Ishikawa (cell line): ENCODE data around the gene CDV3.

Experiments used
- CEBPB ChIP-seq: IDR thresholded peaks from 2 replicates; pipeline ENCODE4 v1.6.1; 2012
- CREB1 ChIP-seq: IDR thresholded peaks from 2 replicates; pipeline ENCODE4 v1.6.1; 2012; ENCODE audit warnings: low read depth
- EGR1 ChIP-seq: IDR thresholded peaks from 2 replicates; pipeline ENCODE4 v1.6.1; 2012
- EP300 ChIP-seq: IDR thresholded peaks from 2 replicates; pipeline ENCODE4 v1.6.1; 2012; ENCODE audit warnings: borderline replicate concordance
- FOXM1 ChIP-seq: IDR thresholded peaks from 2 replicates; pipeline ENCODE4 v1.6.1; 2012; ENCODE audit warnings: low read depth, borderline replicate concordance
- NFIC ChIP-seq: IDR thresholded peaks from 2 replicates; pipeline ENCODE4 v1.6.1; 2012
- RAD21 ChIP-seq: IDR thresholded peaks from 2 replicates; pipeline ENCODE4 v1.6.1; 2012; ENCODE audit warnings: low read depth
- REST ChIP-seq: IDR thresholded peaks from 2 replicates; pipeline ENCODE4 v1.6.1; 2012; ENCODE audit warnings: low read depth, mild to moderate bottlenecking
- TAF1 ChIP-seq: IDR thresholded peaks from 2 replicates; pipeline ENCODE4 v1.6.1; 2012; ENCODE audit warnings: low read depth, mild to moderate bottlenecking
- TCF12 ChIP-seq: IDR thresholded peaks from 2 replicates; pipeline ENCODE4 v1.6.1; 2012; ENCODE audit warnings: low read depth
- TEAD4 ChIP-seq: IDR thresholded peaks from 2 replicates; pipeline ENCODE4 v1.6.1; 2012
- USF1 ChIP-seq: IDR thresholded peaks from 2 replicates; pipeline ENCODE4 v1.6.1; 2012
- YY1 ChIP-seq: IDR thresholded peaks from 2 replicates; pipeline ENCODE4 v1.6.1; 2012; ENCODE audit warnings: low read depth
- ZBTB7A ChIP-seq: IDR thresholded peaks from 2 replicates; pipeline ENCODE4 v1.6.1; 2012; ENCODE audit warnings: low read depth
- TF ChIP-seq, protein P1 (sequence below): IDR thresholded peaks from 2 replicates; pipeline ENCODE4 v1.6.1; 2012

The CDV3 gene

DNA sequence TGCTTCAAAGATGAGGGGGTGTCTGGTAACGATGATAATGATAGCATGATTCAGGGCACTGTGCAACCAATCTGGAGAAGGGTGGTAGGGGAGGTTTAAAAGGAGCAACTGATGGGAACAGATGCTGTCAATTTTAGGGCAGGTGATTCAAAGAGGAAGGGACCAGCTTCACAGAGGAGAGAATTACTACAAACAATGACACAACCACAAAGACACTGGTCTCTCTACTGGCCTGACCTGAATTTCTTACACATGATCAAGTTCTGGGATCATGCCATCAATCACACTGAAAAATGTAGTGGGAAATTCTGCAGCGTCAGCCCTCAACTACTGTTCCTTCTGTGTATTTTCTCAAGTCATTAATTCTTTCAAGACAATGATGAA is 2.6 kb upstream of the CDV3 start:
- TF ChIP-seq EGR1 (no peak), TEAD4 (peak; percentile 61; the same call in 1 of the 2 replicates), ZBTB7A (no peak), TAF1 (no peak), TCF12 (0 out of 2 replicates have a peak, but pooled peaks have one; percentile 28), EP300 (0 out of 2 replicates have a peak, but pooled peaks have one; percentile 28)

- TF ChIP-seq TCF12 (no peak), CEBPB (no peak), FOXM1 (no peak), CREB1 (no peak), NFIC (no peak), EP300 (no peak), REST (no peak), TEAD4 (no peak), EGR1 (no peak), TAF1 (no peak; the same call in 1 of the 2 replicates), USF1 (no peak), RAD21 (no peak)
- TF ChIP-seq, protein P1, sequence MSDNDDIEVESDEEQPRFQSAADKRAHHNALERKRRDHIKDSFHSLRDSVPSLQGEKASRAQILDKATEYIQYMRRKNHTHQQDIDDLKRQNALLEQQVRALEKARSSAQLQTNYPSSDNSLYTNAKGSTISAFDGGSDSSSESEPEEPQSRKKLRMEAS, result no peak
Measured at GRCh38 chr3:133572158-133573053, 1.1 kb upstream of the CDV3 start.

GRCh38 chr3:133573054-133573628 is 345 bp upstream of the CDV3 start:
- TF ChIP-seq YY1 (no peak), RAD21 (no peak), CREB1 (peak; percentile 53; the same call in 1 of the 2 replicates), NFIC (0 out of 2 replicates have a peak, but pooled peaks have one; percentile 13), EP300 (no peak), CEBPB (no peak), REST (no peak), EGR1 (no peak), TAF1 (peak; percentile 46), ZBTB7A (no peak), FOXM1 (no peak), TCF12 (no peak), USF1 (no peak)
- TF ChIP-seq, protein P1, result peak; percentile 81

DNA sequence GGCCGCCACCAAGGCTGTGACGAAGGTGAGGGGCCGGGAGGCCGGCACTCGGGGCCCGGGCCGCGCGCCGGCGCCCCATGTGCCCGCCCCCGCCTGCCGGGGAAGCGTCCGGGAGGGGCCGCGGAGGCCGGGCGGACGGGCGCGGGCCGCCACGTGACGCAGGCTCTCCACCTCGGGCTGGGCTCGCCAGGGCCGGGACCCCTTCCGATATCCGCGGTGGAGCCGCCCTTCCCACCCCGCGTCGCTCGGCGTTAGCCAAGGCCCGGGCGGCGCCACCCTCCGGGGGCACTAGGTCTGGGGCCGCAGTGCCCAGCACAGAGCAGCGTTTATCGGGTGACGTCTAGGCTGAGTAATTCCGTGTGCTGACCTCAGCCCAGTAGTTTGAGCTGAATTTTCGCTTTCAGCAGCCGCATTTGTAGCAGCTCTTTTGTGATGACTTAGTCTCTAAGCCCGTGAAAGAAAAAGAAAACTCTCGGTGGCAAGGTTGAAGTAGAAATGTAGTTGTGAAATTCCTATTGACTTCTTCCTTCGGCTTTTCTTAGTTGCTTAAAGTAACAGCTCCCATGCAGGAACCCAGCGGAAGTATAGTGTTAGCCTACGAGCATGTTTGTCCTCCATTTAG is 885 bp downstream of the CDV3 start:
- TF ChIP-seq CREB1, result peak; percentile 32; the same call in 1 of the 2 replicates
- peak; percentile 91 for TF ChIP-seq USF1
- peak; percentile 44; the same call in 1 of the 2 replicates for TF ChIP-seq EGR1
- TF ChIP-seq FOXM1, result no peak

- TF ChIP-seq YY1, result no peak
- TF ChIP-seq FOXM1, result no peak
- TF ChIP-seq TAF1, result no peak
- TF ChIP-seq, protein P1, result no peak
- TF ChIP-seq EGR1, result no peak
- TF ChIP-seq NFIC, result no peak
- no peak for TF ChIP-seq ZBTB7A
- TF ChIP-seq REST, result no peak
- no peak for TF ChIP-seq RAD21
Measured at GRCh38 chr3:133575086-133575485, 1.6 kb downstream of the CDV3 start.
